Measurements from ENCODE around the gene IFTAP. TPM values are rescaled to one million over a fixed set of nuclear protein-coding genes. Genes with fewer than 3 reads are reported as not detected.

IFTAP gene
- total and polyA plus RNA-seq, 4 donors = 42.4 to 56.5 (median 46.8) TPM

DNA sequence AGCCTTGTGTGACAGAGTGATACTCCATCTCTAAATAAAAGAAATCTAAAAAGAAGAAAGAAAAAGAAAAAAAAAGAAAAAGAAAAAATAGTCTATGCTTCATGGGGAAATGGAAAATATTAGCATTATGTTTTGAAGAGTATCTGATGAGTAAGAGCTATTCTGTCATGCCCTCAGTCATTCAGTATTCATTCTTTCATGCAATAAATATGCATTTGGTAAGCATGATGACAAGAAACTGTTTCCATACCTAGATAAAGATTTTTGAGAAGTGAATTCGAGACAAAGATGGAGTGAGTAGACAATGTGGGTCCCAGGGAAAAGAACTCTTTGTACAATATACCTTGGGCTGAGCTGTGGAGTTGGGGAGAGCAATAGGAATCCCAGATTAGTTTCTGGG, 6.2 kb upstream of the IFTAP start:
- Histone ChIP-seq H3K4me1 (ENCODE audit: control insufficient read depth, insufficient read depth, low read length) (no peaks in the 10 kb centered on the region), H3K9me3 (ENCODE audit: control insufficient read depth, insufficient read depth, low read length) (no peaks in the 10 kb centered on the region), H3K4me3 (ENCODE audit: low read depth, low read length) (no peak overlapping the region), H3K27ac (ENCODE audit: low read depth, low read length) (no peak overlapping the region), H3K27me3 (ENCODE audit: control insufficient read depth, insufficient read depth, low read length) (peaks cover 16% of the 10 kb centered on the region), H3K36me3 (ENCODE audit: control insufficient read depth, insufficient read depth, low read length) (no peaks in the 10 kb centered on the region)
- no CpG with 5 or more reads among the region's 1 CpG for WGBS (ENCODE audit: insufficient coverage)
- no peak for DNase-seq (ENCODE audit: low read depth in 4 of 6, low spot score in 6 of 6)

DNA sequence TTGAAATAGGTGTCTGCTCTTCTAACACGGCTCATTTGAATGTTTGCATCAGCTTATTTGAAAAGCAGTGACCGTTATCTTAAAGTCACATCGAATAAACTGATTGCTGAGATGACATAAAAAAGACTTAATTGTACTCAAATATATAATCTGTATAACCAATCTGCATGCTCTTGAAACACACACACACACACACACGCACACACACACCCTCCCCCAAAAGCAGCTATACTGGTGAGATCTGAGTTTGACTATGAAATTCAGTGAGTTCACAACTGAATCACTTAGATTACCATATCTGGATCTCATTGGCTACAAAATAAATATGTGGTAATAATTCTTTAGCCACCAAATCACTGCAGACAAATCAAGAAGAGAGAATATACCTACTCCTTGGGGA, 3.8 kb upstream of the IFTAP start:
- no peak overlapping the region for H3K27ac ChIP-seq (ENCODE audit: low read depth, low read length)
- H3K9me3 ChIP-seq (ENCODE audit: control insufficient read depth, insufficient read depth, low read length) = no peaks in the 10 kb centered on the region
- H3K36me3 ChIP-seq (ENCODE audit: control insufficient read depth, insufficient read depth, low read length) = no peaks in the 10 kb centered on the region
- no CpG with 5 or more reads among the region's 4 CpGs for whole genome bisulfite sequencing (ENCODE audit: insufficient coverage)
- no peak overlapping the region for H3K4me3 ChIP-seq (ENCODE audit: low read depth, low read length)
- peaks cover 16% of the 10 kb centered on the region for H3K27me3 ChIP-seq (ENCODE audit: control insufficient read depth, insufficient read depth, low read length)
- no peaks in the 10 kb centered on the region for H3K4me1 ChIP-seq (ENCODE audit: control insufficient read depth, insufficient read depth, low read length)
- no peak for DNase-seq (ENCODE audit: low read depth in 4 of 6, low spot score in 6 of 6)

GRCh38 chr11:36591433-36591832, 2.9 kb upstream of the IFTAP start:
- Histone ChIP-seq H3K27me3 (ENCODE audit: control insufficient read depth, insufficient read depth, low read length) (peaks cover 16% of the 10 kb centered on the region), H3K9me3 (ENCODE audit: control insufficient read depth, insufficient read depth, low read length) (no peaks in the 10 kb centered on the region), H3K27ac (ENCODE audit: low read depth, low read length) (no peak overlapping the region), H3K36me3 (ENCODE audit: control insufficient read depth, insufficient read depth, low read length) (no peaks in the 10 kb centered on the region), H3K4me1 (ENCODE audit: control insufficient read depth, insufficient read depth, low read length) (no peaks in the 10 kb centered on the region), H3K4me3 (ENCODE audit: low read depth, low read length) (no peak overlapping the region)
- no peak for DNase-seq (ENCODE audit: low read depth in 4 of 6, low spot score in 6 of 6)
- WGBS (ENCODE audit: insufficient coverage) = 60% methylated on average over 1 of the region's 1 CpG

- Histone ChIP-seq H3K36me3 (ENCODE audit: control insufficient read depth, insufficient read depth, low read length) (no peaks in the 10 kb centered on the region), H3K27me3 (ENCODE audit: control insufficient read depth, insufficient read depth, low read length) (peaks cover 3% of the 10 kb centered on the region), H3K4me3 (ENCODE audit: low read depth, low read length) (no peak overlapping the region), H3K27ac (ENCODE audit: low read depth, low read length) (no peak overlapping the region), H3K9me3 (ENCODE audit: control insufficient read depth, insufficient read depth, low read length) (no peaks in the 10 kb centered on the region), H3K4me1 (ENCODE audit: control insufficient read depth, insufficient read depth, low read length) (no peaks in the 10 kb centered on the region)
- no peak for DNase-seq (ENCODE audit: low read depth in 4 of 6, low spot score in 6 of 6)
Observed at GRCh38 chr11:36596880-36597279, 2.6 kb downstream of the IFTAP start.

DNA sequence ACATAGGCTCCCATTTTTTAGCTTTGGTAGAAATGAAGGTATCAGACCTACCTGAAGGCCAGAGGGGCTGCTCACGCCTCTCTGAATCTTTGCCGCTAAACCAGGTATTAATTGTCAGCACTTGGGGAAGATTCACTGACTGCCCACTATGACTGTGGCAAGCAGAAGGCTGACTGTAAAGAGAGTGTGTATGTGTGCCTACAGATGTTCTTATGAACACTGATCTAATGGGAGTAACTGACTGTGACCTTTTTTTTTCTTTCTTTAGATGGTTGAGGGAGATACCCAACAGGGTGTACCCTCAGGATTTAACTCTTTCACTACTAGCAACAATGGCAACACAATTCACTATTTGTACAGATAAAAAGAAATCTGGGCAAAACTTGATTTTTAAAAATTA, 3.7 kb downstream of the IFTAP start, which contains the start of gene RAG2:
Gene RAG2, minus strand, starts transcription at position 186 of the 400 bp plus-strand sequence. CDS start 4,068 bp downstream, outside the sequence.
- no peak for DNase-seq (ENCODE audit: low read depth in 4 of 6, low spot score in 6 of 6)
- 92% methylated on average over 2 of the region's 2 CpGs for WGBS (ENCODE audit: insufficient coverage)
- Histone ChIP-seq H3K4me3 (ENCODE audit: low read depth, low read length) (no peak within 1 kb of the TSS), H3K4me1 (ENCODE audit: control insufficient read depth, insufficient read depth, low read length) (no peaks in the 10 kb centered on the region), H3K36me3 (ENCODE audit: control insufficient read depth, insufficient read depth, low read length) (no peaks in the 10 kb centered on the region), H3K27ac (ENCODE audit: low read depth, low read length) (no peak within 1 kb of the TSS), H3K27me3 (ENCODE audit: control insufficient read depth, insufficient read depth, low read length) (no peaks in the 10 kb centered on the region), H3K9me3 (ENCODE audit: control insufficient read depth, insufficient read depth, low read length) (no peaks in the 10 kb centered on the region)

- H3K4me1 ChIP-seq (ENCODE audit: control insufficient read depth, insufficient read depth, low read length) = no peaks in the 10 kb centered on the region
- H3K4me3 ChIP-seq (ENCODE audit: low read depth, low read length) = no peak overlapping the region
- no peaks in the 10 kb centered on the region for H3K27me3 ChIP-seq (ENCODE audit: control insufficient read depth, insufficient read depth, low read length)
- WGBS (ENCODE audit: insufficient coverage) = 55% methylated on average over 4 of the region's 7 CpGs
- H3K27ac ChIP-seq (ENCODE audit: low read depth, low read length) = no peak overlapping the region
- H3K36me3 ChIP-seq (ENCODE audit: control insufficient read depth, insufficient read depth, low read length) = no peaks in the 10 kb centered on the region
- no peak for DNase-seq (ENCODE audit: low read depth in 4 of 6, low spot score in 6 of 6)
- H3K9me3 ChIP-seq (ENCODE audit: control insufficient read depth, insufficient read depth, low read length) = no peaks in the 10 kb centered on the region
Observed at GRCh38 chr11:36600180-36600579, 5.9 kb downstream of the IFTAP start.

DNA sequence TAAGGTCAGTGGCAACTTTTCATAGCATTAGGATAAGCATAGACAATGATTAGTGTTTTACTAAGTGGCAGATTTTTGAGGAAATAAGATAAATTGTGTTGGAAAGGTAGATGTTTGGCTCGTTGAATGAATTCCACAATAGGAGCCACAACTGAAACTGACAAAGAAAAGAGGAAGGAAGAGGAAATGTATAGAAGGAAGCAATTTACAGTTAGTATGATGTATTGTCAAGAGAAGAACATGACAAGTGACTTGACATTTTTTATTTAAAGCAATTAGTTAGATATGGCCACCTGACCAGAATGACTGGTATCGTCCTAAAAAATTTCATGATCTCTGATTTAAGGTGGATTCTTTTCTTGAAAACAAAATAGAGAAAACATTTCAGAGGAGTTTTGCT, 6.9 kb downstream of the IFTAP start:
- H3K9me3 ChIP-seq (ENCODE audit: control insufficient read depth, insufficient read depth, low read length) = no peaks in the 10 kb centered on the region
- no peaks in the 10 kb centered on the region for H3K4me1 ChIP-seq (ENCODE audit: control insufficient read depth, insufficient read depth, low read length)
- no peaks in the 10 kb centered on the region for H3K36me3 ChIP-seq (ENCODE audit: control insufficient read depth, insufficient read depth, low read length)
- no peak overlapping the region for H3K4me3 ChIP-seq (ENCODE audit: low read depth, low read length)
- DNase-seq (ENCODE audit: low read depth in 4 of 6, low spot score in 6 of 6) = no peak
- WGBS (ENCODE audit: insufficient coverage) = 80% methylated on average over 1 of the region's 2 CpGs
- H3K27ac ChIP-seq (ENCODE audit: low read depth, low read length) = no peak overlapping the region
- no peaks in the 10 kb centered on the region for H3K27me3 ChIP-seq (ENCODE audit: control insufficient read depth, insufficient read depth, low read length)

GRCh38 chr11:36602135-36602534, 7.8 kb downstream of the IFTAP start:
- no peaks in the 10 kb centered on the region for H3K9me3 ChIP-seq (ENCODE audit: control insufficient read depth, insufficient read depth, low read length)
- H3K27me3 ChIP-seq (ENCODE audit: control insufficient read depth, insufficient read depth, low read length) = no peaks in the 10 kb centered on the region
- no peak overlapping the region for H3K27ac ChIP-seq (ENCODE audit: low read depth, low read length)
- no peaks in the 10 kb centered on the region for H3K4me1 ChIP-seq (ENCODE audit: control insufficient read depth, insufficient read depth, low read length)
- H3K36me3 ChIP-seq (ENCODE audit: control insufficient read depth, insufficient read depth, low read length) = no peaks in the 10 kb centered on the region
- no peak for DNase-seq (ENCODE audit: low read depth in 4 of 6, low spot score in 6 of 6)
- no peak overlapping the region for H3K4me3 ChIP-seq (ENCODE audit: low read depth, low read length)

DNA sequence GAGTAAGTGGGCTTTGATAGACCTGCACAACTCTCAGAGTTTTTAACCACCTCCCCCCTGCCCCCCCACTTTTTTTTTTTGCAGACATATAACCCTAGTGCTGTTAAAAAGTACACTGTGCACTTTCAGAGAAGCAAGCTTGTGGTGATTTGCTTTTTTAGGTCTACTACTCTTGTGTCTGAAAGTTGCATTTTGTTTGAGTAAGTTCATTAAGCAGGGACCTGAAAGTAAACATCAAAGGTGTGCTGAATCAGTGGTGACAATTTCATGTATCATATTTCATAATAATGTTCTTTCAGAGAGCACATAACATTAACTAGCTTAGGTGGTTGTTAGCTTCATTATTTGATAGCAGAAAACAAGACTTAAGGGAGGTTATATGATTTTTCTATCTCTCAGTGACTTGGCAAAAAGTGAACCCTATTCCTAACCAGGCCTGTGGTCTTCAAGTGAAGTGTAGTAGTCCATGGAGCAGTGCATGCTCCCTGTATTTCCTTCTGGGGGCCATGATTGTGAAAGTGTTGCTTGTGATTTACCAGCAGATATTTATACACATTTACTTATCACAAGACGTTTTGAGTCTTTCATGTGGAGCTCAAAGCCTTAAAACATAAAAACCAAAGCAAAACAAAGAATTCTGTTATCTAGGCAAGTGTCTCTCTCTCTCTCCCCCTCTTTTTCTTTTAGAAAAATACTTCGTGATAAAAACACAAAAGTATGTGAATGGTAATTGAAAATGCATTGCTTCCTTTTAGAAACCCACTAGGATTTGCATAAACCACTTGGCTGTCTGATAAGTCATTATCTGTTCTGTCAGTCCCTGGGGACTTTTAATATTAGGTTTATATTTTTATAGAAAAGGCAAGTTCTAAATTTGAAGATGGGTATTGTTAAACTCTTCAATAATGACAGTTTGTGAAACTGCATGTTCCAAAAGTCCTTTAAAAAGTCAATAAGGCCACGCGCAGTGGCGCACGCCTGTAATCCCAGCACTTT, 11.2 kb downstream of the IFTAP start:
- 100% methylated on average over 4 of the region's 6 CpGs for WGBS (ENCODE audit: insufficient coverage)
- Histone ChIP-seq H3K4me3 (ENCODE audit: low read depth, low read length) (no peak overlapping the region), H3K27ac (ENCODE audit: low read depth, low read length) (no peak overlapping the region), H3K4me1 (ENCODE audit: control insufficient read depth, insufficient read depth, low read length) (no peaks in the 10 kb centered on the region), H3K27me3 (ENCODE audit: control insufficient read depth, insufficient read depth, low read length) (no peaks in the 10 kb centered on the region), H3K36me3 (ENCODE audit: control insufficient read depth, insufficient read depth, low read length) (no peaks in the 10 kb centered on the region), H3K9me3 (ENCODE audit: control insufficient read depth, insufficient read depth, low read length) (no peaks in the 10 kb centered on the region)
- DNase-seq (ENCODE audit: low read depth in 4 of 6, low spot score in 6 of 6) = no peak
